Neural cell (in vitro differentiated cells): ENCODE data around the gene TRAF3. TPM values are rescaled to one million over a fixed set of nuclear protein-coding genes. Genes with fewer than 3 reads are reported as not detected.

Source experiments
- H2AFZ ChIP-seq: fragments of 200-600, 300-800 bp; sonication (generic), shearing (Covaris generic); 2 replicates; pipeline ENCODE4 v1.6.0; 2014; ENCODE audit warnings: low read depth, mild to moderate bottlenecking, antibody characterized with exemption, low read length, moderate library complexity
- H3F3A ChIP-seq: fragments of 200-600 bp; shearing (Covaris generic); 2 replicates; pipeline ENCODE4 v1.6.1; 2016; ENCODE audit warnings: mild to moderate bottlenecking, moderate library complexity, mixed read lengths, antibody characterized with exemption, low read length; ENCODE audit not compliant: insufficient read depth, poor library complexity, severe bottlenecking
- H3K27ac ChIP-seq: fragments of 200-600, 300-800 bp; sonication (generic), shearing (Covaris generic); 2 replicates; pipeline ENCODE4 v1.5.1; 2014; ENCODE audit warnings: mild to moderate bottlenecking, low read length, moderate library complexity
- H3K27me3 ChIP-seq: fragments of 300-800, 200-600 bp; sonication (generic), shearing (Covaris generic); 2 replicates; pipeline ENCODE4 v1.6.0; 2014; ENCODE audit warnings: mild to moderate bottlenecking, low read depth, low read length, moderate library complexity; ENCODE audit not compliant: insufficient read depth
- H3K36me3 ChIP-seq: fragments of 300-800, 200-600 bp; sonication (generic), shearing (Covaris generic); 2 replicates; pipeline ENCODE4 v1.5.1; 2014; ENCODE audit warnings: mild to moderate bottlenecking, antibody characterized with exemption, low read length, moderate library complexity; ENCODE audit not compliant: insufficient read depth
- H3K4me2 ChIP-seq: fragments of 300-800, 200-600 bp; sonication (generic), shearing (Covaris generic); 2 replicates; pipeline ENCODE4 v1.6.0; 2014; ENCODE audit warnings: mild to moderate bottlenecking, low read length
- H3K4me3 ChIP-seq: fragments of 300-800, 200-600 bp; sonication (generic), shearing (Covaris generic); 2 replicates; pipeline ENCODE4 v1.5.1; 2014; ENCODE audit warnings: mild to moderate bottlenecking, low read length, moderate library complexity
- H3K79me2 ChIP-seq: fragments of 200-600 bp; shearing (Covaris generic); replicated peaks from 2 replicates; pipeline ENCODE4 v1.6.0; 2014; ENCODE audit warnings: mild to moderate bottlenecking, low read length, moderate library complexity; ENCODE audit not compliant: insufficient read depth
- H3K9ac ChIP-seq: fragments of 300-800, 200-600 bp; sonication (generic), shearing (Covaris generic); 2 replicates; pipeline ENCODE4 v1.6.1; 2016; ENCODE audit warnings: mild to moderate bottlenecking, low read length, mixed read lengths
- H3K9me2 ChIP-seq: fragments of 200-600 bp; shearing (Covaris generic); 2 replicates; pipeline ENCODE4 v1.6.1; 2016; ENCODE audit warnings: mild to moderate bottlenecking, low read length, mixed read lengths; ENCODE audit not compliant: insufficient read depth
- H3K9me3 ChIP-seq: fragments of 200-600, 300-800 bp; sonication (generic), shearing (Covaris generic); 2 replicates; pipeline ENCODE4 v1.6.1; 2016; ENCODE audit warnings: mild to moderate bottlenecking, mixed run types, low read length, moderate library complexity, mixed read lengths
- H4K20me1 ChIP-seq: fragments of 200-600 bp; shearing (Covaris generic); 2 replicates; pipeline ENCODE4 v1.6.1; 2016; ENCODE audit warnings: mild to moderate bottlenecking, mixed run types; ENCODE audit not compliant: insufficient read depth
- EP300 ChIP-seq: fragments of 450-650 bp; conservative IDR thresholded peaks from 2 replicates; pipeline ENCODE4 v1.6.1; 2014; ENCODE audit warnings: antibody characterized with exemption, mild to moderate bottlenecking, moderate library complexity; ENCODE audit not compliant: poor library complexity, severe bottlenecking
- EZH2 ChIP-seq: fragments of 200-600, 300-800 bp; shearing (Covaris generic), sonication (generic); IDR thresholded peaks from 2 replicates; pipeline ENCODE4 v1.6.1; 2014; ENCODE audit warnings: antibody characterized with exemption, low read length, borderline replicate concordance, mild to moderate bottlenecking; ENCODE audit not compliant: insufficient read depth, poor library complexity, severe bottlenecking
- MXI1 ChIP-seq: fragments of 450-650 bp; conservative IDR thresholded peaks from 2 replicates; pipeline ENCODE4 v1.6.1; 2014; ENCODE audit warnings: antibody characterized with exemption, mild to moderate bottlenecking; ENCODE audit not compliant: poor library complexity, severe bottlenecking
- POLR2AphosphoS5 ChIP-seq: IDR thresholded peaks from 2 replicates; pipeline ENCODE4 v1.6.1; 2012
- RAD21 ChIP-seq: fragments of 450-650 bp; conservative IDR thresholded peaks from 2 replicates; pipeline ENCODE4 v1.6.1; 2014; ENCODE audit warnings: antibody characterized with exemption, mild to moderate bottlenecking, moderate library complexity
- SMC3 ChIP-seq: fragments of 450-650 bp; conservative IDR thresholded peaks from 2 replicates; pipeline ENCODE4 v1.6.1; 2014; ENCODE audit warnings: antibody characterized with exemption, mild to moderate bottlenecking, moderate library complexity; ENCODE audit not compliant: poor library complexity
- TAF1 ChIP-seq: IDR thresholded peaks from 2 replicates; pipeline ENCODE4 v1.6.1; 2012; ENCODE audit warnings: low read depth
- polyA plus RNA-seq: library from polyadenylated mRNA; depleted of rRNA; stranded (reverse); fragments of >200 nt; gene quantifications from 2 replicates; pipeline ENCODE4 v1.2.3, GENCODE V29; 2014
- TF ChIP-seq, protein P1 (sequence below): fragments of 450-650 bp; IDR thresholded peaks from 2 replicates; pipeline ENCODE4 v1.5.1; 2014; ENCODE audit warnings: antibody characterized with exemption, mild to moderate bottlenecking, moderate library complexity; ENCODE audit not compliant: poor library complexity, severe bottlenecking
- TF ChIP-seq, protein P2 (sequence below): IDR thresholded peaks from 2 replicates; pipeline ENCODE4 v1.6.1; 2012; ENCODE audit warnings: borderline replicate concordance

Gene TRAF3
- polyA plus RNA-seq, 1 donor from 2014 or later, result 13.3 TPM

DNA sequence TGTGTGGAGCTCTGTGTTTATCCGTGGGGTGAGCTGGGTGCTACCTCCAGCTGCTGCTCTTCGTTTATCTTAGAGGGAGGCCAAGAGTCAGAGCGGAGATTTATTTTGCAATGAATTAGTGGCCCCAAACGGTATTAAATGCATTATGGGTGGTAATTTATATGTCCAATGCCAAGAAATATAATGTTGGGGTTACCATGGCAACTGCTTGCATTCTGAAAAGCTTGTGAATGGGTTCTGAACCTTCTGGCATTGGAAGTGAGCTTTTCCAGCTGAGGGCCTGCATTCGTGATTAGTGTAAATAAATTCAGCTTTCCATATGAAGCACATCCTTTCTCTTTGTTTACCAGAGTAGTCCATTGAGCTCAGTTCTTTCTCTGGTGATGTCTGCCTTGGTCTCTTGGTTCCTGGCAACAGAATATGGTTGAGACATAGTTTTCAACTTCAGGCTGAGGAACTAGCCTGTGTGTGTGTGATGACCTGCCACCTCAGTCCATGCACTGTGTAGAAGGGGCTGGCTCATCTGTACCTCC lies 51.8 kb downstream of the TRAF3 start:
- TF ChIP-seq MXI1, result peak; percentile 18
- TF ChIP-seq EZH2, result no peak
- H3K9ac ChIP-seq, result no peak overlapping the region

DNA sequence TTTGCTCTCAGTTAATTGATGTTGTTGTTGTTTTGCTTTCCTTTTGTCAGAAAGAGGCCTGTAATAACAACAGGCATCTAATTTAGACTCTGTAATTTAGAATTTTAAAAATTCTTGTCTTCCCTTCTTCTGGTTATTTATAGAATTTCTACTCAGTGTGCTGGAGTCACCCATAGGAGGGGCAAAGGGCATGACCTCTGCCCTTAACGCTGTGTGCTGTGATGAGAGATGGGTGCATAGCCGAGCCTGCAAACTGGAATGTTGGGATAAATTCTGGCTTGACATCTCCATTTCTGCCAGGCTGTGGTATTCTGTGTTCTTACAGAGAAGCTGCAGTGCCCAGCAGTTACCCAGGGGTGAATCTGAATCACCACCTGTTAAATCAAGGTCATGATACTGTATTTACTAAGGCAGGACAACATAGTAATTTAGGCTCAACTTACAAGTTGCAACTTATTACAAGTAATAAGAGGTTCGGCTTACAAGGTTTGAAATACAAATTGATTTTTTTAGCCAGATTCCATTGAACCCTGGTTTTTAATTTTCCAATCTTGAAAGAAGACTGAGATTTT lies 53.3 kb downstream of the TRAF3 start:
- Histone ChIP-seq H3K27me3 (no peaks in the 10 kb centered on the region), H3F3A (no peaks in the 10 kb centered on the region), H2AFZ (no peak overlapping the region), H3K4me3 (no peak overlapping the region), H3K9me3 (no peaks in the 10 kb centered on the region), H4K20me1 (no peaks in the 10 kb centered on the region), H3K27ac (no peak overlapping the region), H3K36me3 (no peaks in the 10 kb centered on the region), H3K9me2 (no peaks in the 10 kb centered on the region), H3K79me2 (no peaks in the 10 kb centered on the region), H3K4me2 (no peak overlapping the region), H3K9ac (no peak overlapping the region)
- TF ChIP-seq POLR2AphosphoS5 (no peak), TAF1 (no peak), RAD21 (no peak), EP300 (no peak), MXI1 (no peak), EZH2 (no peak), SMC3 (no peak)
- TF ChIP-seq, protein P1, sequence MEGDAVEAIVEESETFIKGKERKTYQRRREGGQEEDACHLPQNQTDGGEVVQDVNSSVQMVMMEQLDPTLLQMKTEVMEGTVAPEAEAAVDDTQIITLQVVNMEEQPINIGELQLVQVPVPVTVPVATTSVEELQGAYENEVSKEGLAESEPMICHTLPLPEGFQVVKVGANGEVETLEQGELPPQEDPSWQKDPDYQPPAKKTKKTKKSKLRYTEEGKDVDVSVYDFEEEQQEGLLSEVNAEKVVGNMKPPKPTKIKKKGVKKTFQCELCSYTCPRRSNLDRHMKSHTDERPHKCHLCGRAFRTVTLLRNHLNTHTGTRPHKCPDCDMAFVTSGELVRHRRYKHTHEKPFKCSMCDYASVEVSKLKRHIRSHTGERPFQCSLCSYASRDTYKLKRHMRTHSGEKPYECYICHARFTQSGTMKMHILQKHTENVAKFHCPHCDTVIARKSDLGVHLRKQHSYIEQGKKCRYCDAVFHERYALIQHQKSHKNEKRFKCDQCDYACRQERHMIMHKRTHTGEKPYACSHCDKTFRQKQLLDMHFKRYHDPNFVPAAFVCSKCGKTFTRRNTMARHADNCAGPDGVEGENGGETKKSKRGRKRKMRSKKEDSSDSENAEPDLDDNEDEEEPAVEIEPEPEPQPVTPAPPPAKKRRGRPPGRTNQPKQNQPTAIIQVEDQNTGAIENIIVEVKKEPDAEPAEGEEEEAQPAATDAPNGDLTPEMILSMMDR, result no peak
- TF ChIP-seq, protein P2, sequence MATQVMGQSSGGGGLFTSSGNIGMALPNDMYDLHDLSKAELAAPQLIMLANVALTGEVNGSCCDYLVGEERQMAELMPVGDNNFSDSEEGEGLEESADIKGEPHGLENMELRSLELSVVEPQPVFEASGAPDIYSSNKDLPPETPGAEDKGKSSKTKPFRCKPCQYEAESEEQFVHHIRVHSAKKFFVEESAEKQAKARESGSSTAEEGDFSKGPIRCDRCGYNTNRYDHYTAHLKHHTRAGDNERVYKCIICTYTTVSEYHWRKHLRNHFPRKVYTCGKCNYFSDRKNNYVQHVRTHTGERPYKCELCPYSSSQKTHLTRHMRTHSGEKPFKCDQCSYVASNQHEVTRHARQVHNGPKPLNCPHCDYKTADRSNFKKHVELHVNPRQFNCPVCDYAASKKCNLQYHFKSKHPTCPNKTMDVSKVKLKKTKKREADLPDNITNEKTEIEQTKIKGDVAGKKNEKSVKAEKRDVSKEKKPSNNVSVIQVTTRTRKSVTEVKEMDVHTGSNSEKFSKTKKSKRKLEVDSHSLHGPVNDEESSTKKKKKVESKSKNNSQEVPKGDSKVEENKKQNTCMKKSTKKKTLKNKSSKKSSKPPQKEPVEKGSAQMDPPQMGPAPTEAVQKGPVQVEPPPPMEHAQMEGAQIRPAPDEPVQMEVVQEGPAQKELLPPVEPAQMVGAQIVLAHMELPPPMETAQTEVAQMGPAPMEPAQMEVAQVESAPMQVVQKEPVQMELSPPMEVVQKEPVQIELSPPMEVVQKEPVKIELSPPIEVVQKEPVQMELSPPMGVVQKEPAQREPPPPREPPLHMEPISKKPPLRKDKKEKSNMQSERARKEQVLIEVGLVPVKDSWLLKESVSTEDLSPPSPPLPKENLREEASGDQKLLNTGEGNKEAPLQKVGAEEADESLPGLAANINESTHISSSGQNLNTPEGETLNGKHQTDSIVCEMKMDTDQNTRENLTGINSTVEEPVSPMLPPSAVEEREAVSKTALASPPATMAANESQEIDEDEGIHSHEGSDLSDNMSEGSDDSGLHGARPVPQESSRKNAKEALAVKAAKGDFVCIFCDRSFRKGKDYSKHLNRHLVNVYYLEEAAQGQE, result no peak

More for the DNA sequence above, 51.8 kb downstream of the TRAF3 start:
- Histone ChIP-seq H3K4me3 (peak overlapping the region; percentile 51), H4K20me1 (no peaks in the 10 kb centered on the region), H3K36me3 (no peaks in the 10 kb centered on the region), H3K9me3 (no peaks in the 10 kb centered on the region), H3K79me2 (no peaks in the 10 kb centered on the region), H3K4me2 (peak overlapping the region; percentile 45), H3K27ac (peak overlapping the region; percentile 55), H3K9me2 (no peaks in the 10 kb centered on the region), H2AFZ (no peak overlapping the region), H3F3A (no peaks in the 10 kb centered on the region), H3K27me3 (no peaks in the 10 kb centered on the region)
